Dendritic cell treated with granulocyte-macrophage colony-stimulating factor and Interleukin-4, amounts not matched to agents 40 ng/mL and 50 ng/mL, for 4 days (primary cell): Measurements from ENCODE around the gene AGTRAP.

Source experiments
- H3K27ac Mint-ChIP-seq: one replicate; pipeline ENCODE4 v1.8.0; 2022; ENCODE audit warnings: mild to moderate bottlenecking, mixed read lengths
- H3K27me3 Mint-ChIP-seq: one replicate; pipeline ENCODE4 v1.8.0; 2022; ENCODE audit warnings: mild to moderate bottlenecking, mixed read lengths
- H3K36me3 Mint-ChIP-seq: one replicate; pipeline ENCODE4 v1.8.0; 2022; ENCODE audit warnings: low read depth, mixed read lengths
- H3K4me1 Mint-ChIP-seq: one replicate; pipeline ENCODE4 v1.8.0; 2022; ENCODE audit warnings: low read depth, mixed read lengths
- H3K4me3 Mint-ChIP-seq: one replicate; pipeline ENCODE4 v1.8.0; 2022; ENCODE audit warnings: mild to moderate bottlenecking, moderate library complexity, mixed read lengths
- H3K9me3 Mint-ChIP-seq: one replicate; pipeline ENCODE4 v1.8.0; 2022; ENCODE audit warnings: mixed read lengths
- intact Hi-C: fragments of 100-400 bp; cut with micrococcal nuclease; formaldehyde crosslinking; loops from one replicate; pipeline ENCODE4 v1.15.0; 2022

AGTRAP gene

DNA sequence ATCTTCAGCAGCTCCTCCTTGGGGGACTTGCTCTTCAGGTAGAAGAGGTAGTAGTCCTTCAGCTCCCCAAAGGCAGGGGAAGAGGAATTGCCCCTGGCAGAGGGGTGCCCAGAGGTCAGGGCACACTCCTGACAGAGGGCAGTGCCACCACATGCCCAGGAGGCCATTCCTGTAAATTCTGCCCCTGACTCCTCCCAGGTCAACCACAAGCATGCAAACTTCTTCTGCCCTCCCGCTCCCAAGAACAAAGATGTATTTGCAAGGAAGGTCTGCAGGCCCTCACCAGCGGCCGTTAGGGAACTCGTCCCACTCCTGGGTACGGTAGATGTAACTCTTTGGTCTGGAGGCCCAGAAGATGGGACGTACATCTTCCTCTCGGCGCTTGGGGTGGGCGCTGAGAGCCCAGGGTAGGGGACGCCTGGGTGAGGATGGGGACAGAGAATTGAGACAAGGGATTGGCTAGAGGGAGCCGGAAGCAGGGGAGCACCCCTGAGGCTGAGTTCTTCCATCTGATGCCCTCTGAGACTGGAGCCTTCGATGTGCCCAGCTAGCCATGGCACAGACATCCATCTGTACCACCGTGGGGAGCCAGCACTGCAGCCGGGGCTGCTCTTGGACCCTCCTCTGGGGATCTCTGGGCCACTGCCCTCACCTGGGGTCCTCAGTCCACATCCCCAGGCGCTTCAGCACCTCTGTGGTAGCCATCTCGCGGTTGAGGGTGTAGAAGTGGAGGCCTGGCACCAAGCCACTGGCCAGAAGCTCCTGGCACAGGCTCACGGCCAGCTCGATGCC lies 58.7 kb downstream of the AGTRAP start:
- H3K4me3 Mint-ChIP-seq, result no peak overlapping the region
- H3K36me3 Mint-ChIP-seq, result peaks cover 96% of the 10 kb centered on the region
- intact Hi-C loops, result loop anchor here (5.0 kb wide), 1 partner anchor 113 kb away; no protein-coding TSS in a partner anchor
- peaks cover 46% of the 10 kb centered on the region for H3K4me1 Mint-ChIP-seq
- H3K27ac Mint-ChIP-seq, result peak overlapping the region; percentile 90
- H3K9me3 Mint-ChIP-seq, result no peaks in the 10 kb centered on the region
- H3K27me3 Mint-ChIP-seq, result no peaks in the 10 kb centered on the region

DNA sequence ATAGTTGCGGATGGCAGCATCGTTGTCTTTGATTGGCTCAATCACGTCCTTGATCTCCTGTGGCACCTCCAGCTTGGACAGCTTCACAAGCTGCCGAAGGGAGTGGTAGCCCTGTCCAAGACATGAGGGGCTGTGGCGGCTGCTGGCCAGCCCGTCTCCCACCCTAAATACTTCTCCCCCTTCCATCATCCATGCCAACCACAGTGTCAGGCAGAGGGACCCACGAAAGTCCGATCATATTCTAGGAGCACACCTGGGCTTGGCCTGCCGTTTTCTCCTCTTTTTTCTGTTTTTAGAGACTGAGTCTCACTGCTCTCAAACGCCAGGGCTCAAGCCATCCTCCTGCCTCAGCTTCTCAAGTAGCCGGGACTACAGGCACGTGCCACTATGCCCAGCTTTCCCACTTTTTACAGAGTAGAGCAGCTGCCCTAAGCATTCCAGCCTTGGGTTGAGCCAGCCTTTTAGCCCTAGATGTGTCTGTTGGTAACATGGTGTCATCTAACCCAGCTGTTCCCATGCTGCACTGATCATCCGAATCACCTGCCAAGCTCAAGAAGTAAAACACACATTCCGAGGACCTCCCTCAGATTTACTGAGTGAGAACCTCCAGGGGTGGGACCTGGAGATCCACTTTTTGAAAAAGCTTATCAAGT lies 59.4 kb downstream of the AGTRAP start:
- Mint-ChIP-seq H3K4me1 (peaks cover 45% of the 10 kb centered on the region), H3K4me3 (no peak overlapping the region), H3K27ac (no peak overlapping the region), H3K36me3 (peaks cover 96% of the 10 kb centered on the region), H3K27me3 (no peaks in the 10 kb centered on the region), H3K9me3 (no peaks in the 10 kb centered on the region)
- intact Hi-C loops, result no loop called here

GRCh38 chr1:11796036-11796828 lies 60.3 kb downstream of the AGTRAP start:
- Mint-ChIP-seq H3K4me1 (peaks cover 45% of the 10 kb centered on the region), H3K9me3 (no peaks in the 10 kb centered on the region), H3K27ac (no peak overlapping the region), H3K27me3 (no peaks in the 10 kb centered on the region), H3K36me3 (peaks cover 97% of the 10 kb centered on the region), H3K4me3 (no peak overlapping the region)
- intact Hi-C loops, result no loop called here

DNA sequence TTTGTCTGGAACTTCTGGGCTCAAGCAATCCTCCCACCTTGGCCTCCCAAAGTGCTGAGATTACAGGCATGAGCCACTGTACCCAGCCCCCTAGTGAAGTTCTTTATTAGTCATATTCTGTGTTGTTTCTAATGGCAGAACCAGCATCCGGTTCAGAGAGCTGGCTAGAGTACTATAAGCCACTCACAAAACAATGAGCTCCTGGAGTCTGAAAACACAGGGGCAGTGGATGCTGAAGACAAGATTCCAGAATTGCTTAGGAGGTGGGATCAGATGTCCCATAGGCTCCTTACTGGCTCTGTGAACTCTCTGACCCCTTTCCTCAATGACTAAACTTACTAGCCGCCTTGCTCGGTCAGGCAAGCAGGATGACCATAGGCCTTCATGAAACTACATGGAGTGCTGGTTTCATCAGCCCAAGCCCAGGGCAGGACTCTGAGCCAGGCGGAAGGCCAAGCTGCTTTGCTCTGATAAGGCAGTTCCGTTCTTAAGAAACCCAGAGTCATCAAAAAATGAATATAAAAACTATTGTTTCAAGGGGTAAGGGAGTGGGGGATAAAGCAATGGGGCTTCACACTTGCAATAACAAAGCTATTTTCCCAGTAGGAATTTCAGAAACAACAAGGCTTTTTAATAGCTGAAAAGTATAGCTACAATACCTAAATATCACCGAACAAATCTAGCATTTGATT lies 61.7 kb downstream of the AGTRAP start:
- intact Hi-C loops, result no loop called here
- Mint-ChIP-seq H3K4me3 (no peak overlapping the region), H3K9me3 (no peaks in the 10 kb centered on the region), H3K4me1 (peaks cover 41% of the 10 kb centered on the region), H3K27me3 (no peaks in the 10 kb centered on the region), H3K36me3 (peaks cover 97% of the 10 kb centered on the region), H3K27ac (no peak overlapping the region)

DNA sequence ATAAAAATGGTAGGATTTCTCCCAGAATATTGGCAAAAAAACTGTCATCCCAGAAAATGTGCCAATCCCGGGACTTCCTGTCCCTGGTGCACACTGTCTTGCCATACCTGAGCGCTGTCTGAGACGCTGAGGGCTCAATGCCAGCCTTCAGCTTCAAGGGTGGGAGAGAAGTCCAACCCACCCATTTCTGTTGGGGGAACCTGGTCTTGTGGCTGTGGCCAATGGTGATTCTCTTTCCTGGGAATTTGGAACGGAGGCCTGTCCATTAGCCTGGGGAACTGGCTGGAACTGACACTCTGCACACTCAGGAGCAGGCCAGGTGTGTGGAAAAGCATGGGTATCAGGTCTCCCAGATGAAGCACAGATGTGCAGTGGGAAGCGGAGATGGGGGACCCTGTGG lies 63.2 kb downstream of the AGTRAP start:
- H3K27me3 Mint-ChIP-seq, result no peaks in the 10 kb centered on the region
- H3K36me3 Mint-ChIP-seq, result peaks cover 91% of the 10 kb centered on the region
- H3K4me3 Mint-ChIP-seq, result no peak overlapping the region
- H3K4me1 Mint-ChIP-seq, result peaks cover 54% of the 10 kb centered on the region
- H3K9me3 Mint-ChIP-seq, result no peaks in the 10 kb centered on the region
- intact Hi-C loops, result no loop called here
- no peak overlapping the region for H3K27ac Mint-ChIP-seq

GRCh38 chr1:11799896-11800295 lies 64.0 kb downstream of the AGTRAP start:
- Mint-ChIP-seq H3K4me1 (peaks cover 55% of the 10 kb centered on the region), H3K4me3 (no peak overlapping the region), H3K27me3 (no peaks in the 10 kb centered on the region), H3K9me3 (no peaks in the 10 kb centered on the region), H3K27ac (no peak overlapping the region), H3K36me3 (peaks cover 84% of the 10 kb centered on the region)
- intact Hi-C loops, result no loop called here

GRCh38 chr1:11800391-11800755 lies 64.4 kb downstream of the AGTRAP start:
- Mint-ChIP-seq H3K4me1 (peaks cover 57% of the 10 kb centered on the region), H3K9me3 (no peaks in the 10 kb centered on the region), H3K4me3 (no peak overlapping the region), H3K27me3 (no peaks in the 10 kb centered on the region), H3K27ac (no peak overlapping the region), H3K36me3 (peaks cover 84% of the 10 kb centered on the region)
- intact Hi-C loops, result no loop called here
